NCI-H146 (cell line): ENCODE measurements around the gene OLFML2B.

Source experiments
- DNase-seq: peaks from one replicate; lab custom pipeline; 2025; lab: John Stamatoyannopoulos, UW

OLFML2B gene

GRCh38 chr1:161978011-161978790, 45.5 kb downstream of the OLFML2B start:
- DNase-seq: no peak

GRCh38 chr1:161973924-161974845, 49.5 kb downstream of the OLFML2B start:
- no peak for DNase-seq

GRCh38 chr1:161972828-161973227, 50.8 kb downstream of the OLFML2B start:
- DNase-seq: no peak

GRCh38 chr1:161970633-161971032, 53.0 kb downstream of the OLFML2B start:
- DNase-seq: no peak

- DNase-seq: no peak
These were observed 53.6 kb downstream of the OLFML2B start for GRCh38 chr1:161970036-161970435.

- no peak for DNase-seq
These were observed 57.6 kb downstream of the OLFML2B start for GRCh38 chr1:161966067-161966466.

GRCh38 chr1:161962091-161962887, 61.4 kb downstream of the OLFML2B start:
- no peak for DNase-seq

- no peak for DNase-seq
These were observed 65.2 kb downstream of the OLFML2B start for GRCh38 chr1:161958425-161958824.

GRCh38 chr1:161956930-161957329, 66.7 kb downstream of the OLFML2B start:
- no peak for DNase-seq

- DNase-seq: no peak
These were observed 67.6 kb downstream of the OLFML2B start for GRCh38 chr1:161956097-161956496.

GRCh38 chr1:161955606-161956005, 68.1 kb downstream of the OLFML2B start:
- no peak for DNase-seq

GRCh38 chr1:161954466-161954865, 69.2 kb downstream of the OLFML2B start:
- DNase-seq: no peak

- no peak for DNase-seq
These were observed 69.6 kb downstream of the OLFML2B start for GRCh38 chr1:161954050-161954449.

- DNase-seq: no peak
These were observed 70.3 kb downstream of the OLFML2B start for GRCh38 chr1:161953256-161953920.

- no peak for DNase-seq
These were observed 71.0 kb downstream of the OLFML2B start for GRCh38 chr1:161952607-161953172.

- DNase-seq: no peak
These were observed 72.0 kb downstream of the OLFML2B start for GRCh38 chr1:161951646-161952045.

GRCh38 chr1:161950377-161950776, 73.3 kb downstream of the OLFML2B start:
- DNase-seq: no peak

- DNase-seq: no peak
These were observed 74.1 kb downstream of the OLFML2B start for GRCh38 chr1:161949548-161949947.

GRCh38 chr1:161948435-161948834, 75.2 kb downstream of the OLFML2B start:
- DNase-seq: no peak

- no peak for DNase-seq
These were observed 77.3 kb downstream of the OLFML2B start for GRCh38 chr1:161946071-161946987.
